ENCODE measurements around the gene SPOCK3. TPM values are rescaled to one million over a fixed set of nuclear protein-coding genes. Genes with fewer than 3 reads are reported as not detected.

Gene SPOCK3
- total RNA-seq, 2 donors from 2014 or later = 21.1 to 22.5 TPM

DNA sequence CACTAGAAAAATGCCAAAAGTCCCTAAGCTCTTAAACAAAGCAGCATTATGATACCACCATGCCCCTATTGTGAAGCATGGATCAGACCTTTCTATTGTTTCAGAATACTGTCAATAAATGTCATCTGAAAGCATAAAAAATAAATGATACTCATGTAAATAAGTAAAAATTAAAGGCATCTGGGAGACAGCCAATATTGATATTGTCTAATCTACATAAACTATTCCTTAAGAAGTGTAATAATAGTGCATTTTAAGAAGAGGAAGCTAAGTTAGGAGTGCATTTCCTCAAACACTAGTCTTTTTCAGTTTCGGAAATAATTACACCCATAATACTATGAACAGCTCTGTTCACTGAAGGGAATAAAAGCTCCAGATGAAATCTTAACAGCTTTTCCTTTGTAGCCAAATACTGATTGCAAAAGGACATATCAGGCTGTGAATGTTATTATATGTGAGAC is 181.6 kb downstream of the SPOCK3 start:
- 91% methylated on average over 1 of the region's 1 CpG; no CpG with 5 or more reads in 1 of the 2 experiments for WGBS, 2 experiments (ENCODE audit: insufficient coverage in 1 of 2, insufficient read length in 1 of 2)
- peaks cover 25% of the 10 kb centered on the region for H3K9me3 Mint-ChIP-seq
- Histone ChIP-seq H3K4me3 (ENCODE audit: low read length) (no peak overlapping the region), H3K27me3 (ENCODE audit: control insufficient read depth, insufficient read depth, low read length, poor library complexity, severe bottlenecking) (no peaks in the 10 kb centered on the region), H3K4me1 (ENCODE audit: control insufficient read depth, insufficient read depth, low read length) (no peaks in the 10 kb centered on the region), H3K36me3 (ENCODE audit: control insufficient read depth, insufficient read depth, low read length) (no peaks in the 10 kb centered on the region), H3K27ac (ENCODE audit: low read depth, low read length) (no peak overlapping the region), H3K9ac (ENCODE audit: extremely low read depth, low read length, poor library complexity, severe bottlenecking) (no peak overlapping the region), H3K9me3 (ENCODE audit: control insufficient read depth, low read length) (no peaks in the 10 kb centered on the region)
- H3K4me1 Mint-ChIP-seq = no peaks in the 10 kb centered on the region
- H3K4me3 Mint-ChIP-seq = no peak overlapping the region
- DNase-seq = no peak
- no peak overlapping the region for H3K27ac Mint-ChIP-seq
- peaks cover 2% of the 10 kb centered on the region for H3K36me3 Mint-ChIP-seq (ENCODE audit: low read depth)
- TF ChIP-seq, protein P1, sequence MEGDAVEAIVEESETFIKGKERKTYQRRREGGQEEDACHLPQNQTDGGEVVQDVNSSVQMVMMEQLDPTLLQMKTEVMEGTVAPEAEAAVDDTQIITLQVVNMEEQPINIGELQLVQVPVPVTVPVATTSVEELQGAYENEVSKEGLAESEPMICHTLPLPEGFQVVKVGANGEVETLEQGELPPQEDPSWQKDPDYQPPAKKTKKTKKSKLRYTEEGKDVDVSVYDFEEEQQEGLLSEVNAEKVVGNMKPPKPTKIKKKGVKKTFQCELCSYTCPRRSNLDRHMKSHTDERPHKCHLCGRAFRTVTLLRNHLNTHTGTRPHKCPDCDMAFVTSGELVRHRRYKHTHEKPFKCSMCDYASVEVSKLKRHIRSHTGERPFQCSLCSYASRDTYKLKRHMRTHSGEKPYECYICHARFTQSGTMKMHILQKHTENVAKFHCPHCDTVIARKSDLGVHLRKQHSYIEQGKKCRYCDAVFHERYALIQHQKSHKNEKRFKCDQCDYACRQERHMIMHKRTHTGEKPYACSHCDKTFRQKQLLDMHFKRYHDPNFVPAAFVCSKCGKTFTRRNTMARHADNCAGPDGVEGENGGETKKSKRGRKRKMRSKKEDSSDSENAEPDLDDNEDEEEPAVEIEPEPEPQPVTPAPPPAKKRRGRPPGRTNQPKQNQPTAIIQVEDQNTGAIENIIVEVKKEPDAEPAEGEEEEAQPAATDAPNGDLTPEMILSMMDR (conservative IDR thresholded peaks at IDR 0.05) = no peak
- H3K27me3 Mint-ChIP-seq (ENCODE audit: insufficient read depth) = no peaks in the 10 kb centered on the region

DNA sequence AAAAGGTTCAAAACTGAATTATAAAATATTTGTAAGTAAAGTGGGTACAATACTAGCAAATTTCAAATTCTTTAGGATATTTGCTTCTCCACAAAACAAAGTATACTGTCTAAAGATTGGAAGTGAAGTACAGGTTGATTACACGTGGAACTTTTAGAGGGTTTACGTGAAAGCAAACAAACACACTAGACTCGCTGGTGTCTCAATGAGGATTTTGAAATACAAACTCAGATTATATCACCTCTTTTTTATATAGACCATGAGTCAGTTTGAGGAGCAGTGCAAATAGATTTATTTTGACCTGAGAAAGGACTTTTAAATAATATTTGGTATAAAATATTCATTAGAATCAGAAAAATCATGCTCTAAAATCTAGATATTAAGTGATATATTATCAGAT is 185.0 kb downstream of the SPOCK3 start:
- Mint-ChIP-seq H3K4me3 (no peak overlapping the region), H3K9me3 (peaks cover 3% of the 10 kb centered on the region), H3K27me3 (ENCODE audit: insufficient read depth) (no peaks in the 10 kb centered on the region), H3K36me3 (ENCODE audit: low read depth) (no peaks in the 10 kb centered on the region), H3K27ac (no peak overlapping the region), H3K4me1 (no peaks in the 10 kb centered on the region)
- WGBS, 2 experiments (ENCODE audit: insufficient coverage in 1 of 2, insufficient read length in 1 of 2) = 97% methylated on average over 3 of the region's 3 CpGs; no CpG with 5 or more reads in 1 of the 2 experiments
- no peaks in the 10 kb centered on the region for H3K9me3 ChIP-seq (ENCODE audit: control insufficient read depth, low read length)
- no peak overlapping the region for H3K9ac ChIP-seq (ENCODE audit: extremely low read depth, low read length, poor library complexity, severe bottlenecking)
- H3K4me3 ChIP-seq (ENCODE audit: low read length) = no peak overlapping the region
- no peak overlapping the region for H3K27ac ChIP-seq (ENCODE audit: low read depth, low read length)
- no peaks in the 10 kb centered on the region for H3K27me3 ChIP-seq (ENCODE audit: control insufficient read depth, insufficient read depth, low read length, poor library complexity, severe bottlenecking)
- H3K36me3 ChIP-seq (ENCODE audit: control insufficient read depth, insufficient read depth, low read length) = no peaks in the 10 kb centered on the region
- DNase-seq = no peak
- TF ChIP-seq, protein P1 (conservative IDR thresholded peaks at IDR 0.05) = no peak
- no peaks in the 10 kb centered on the region for H3K4me1 ChIP-seq (ENCODE audit: control insufficient read depth, insufficient read depth, low read length)

DNA sequence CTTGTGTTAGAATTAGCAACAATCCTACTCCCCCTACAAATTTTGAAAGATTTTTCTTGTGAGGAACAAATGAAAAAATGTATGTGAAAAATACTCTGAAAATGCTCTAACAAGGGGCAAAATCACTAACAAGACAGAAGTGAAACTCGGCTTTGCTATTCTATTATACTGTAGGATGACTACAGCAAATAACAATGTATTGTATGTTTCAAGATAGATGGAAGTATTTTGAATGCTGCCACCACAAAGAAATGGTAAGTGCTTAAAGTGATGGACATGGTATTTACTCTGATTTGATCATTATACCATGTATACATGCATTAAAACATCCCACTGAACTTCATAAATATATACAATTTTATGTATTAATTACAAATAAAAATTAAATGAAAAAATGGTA is 192.8 kb downstream of the SPOCK3 start:
- no peaks in the 10 kb centered on the region for H3K4me1 ChIP-seq (ENCODE audit: control insufficient read depth, insufficient read depth, low read length)
- no peaks in the 10 kb centered on the region for H3K9me3 ChIP-seq (ENCODE audit: control insufficient read depth, low read length)
- 90% methylated on average over 1 of the region's 1 CpG; no CpG with 5 or more reads in 1 of the 2 experiments for WGBS, 2 experiments (ENCODE audit: insufficient coverage in 1 of 2, insufficient read length in 1 of 2)
- H3K27me3 ChIP-seq (ENCODE audit: control insufficient read depth, insufficient read depth, low read length, poor library complexity, severe bottlenecking) = no peaks in the 10 kb centered on the region
- Mint-ChIP-seq H3K27ac (no peak overlapping the region), H3K9me3 (no peaks in the 10 kb centered on the region), H3K36me3 (ENCODE audit: low read depth) (no peaks in the 10 kb centered on the region), H3K27me3 (ENCODE audit: insufficient read depth) (peaks cover 2% of the 10 kb centered on the region), H3K4me1 (peaks cover 2% of the 10 kb centered on the region), H3K4me3 (no peak overlapping the region)
- H3K9ac ChIP-seq (ENCODE audit: extremely low read depth, low read length, poor library complexity, severe bottlenecking) = no peak overlapping the region
- DNase-seq = no peak
- TF ChIP-seq, protein P1 (conservative IDR thresholded peaks at IDR 0.05) = no peak
- H3K27ac ChIP-seq (ENCODE audit: low read depth, low read length) = no peak overlapping the region
- no peaks in the 10 kb centered on the region for H3K36me3 ChIP-seq (ENCODE audit: control insufficient read depth, insufficient read depth, low read length)
- no peak overlapping the region for H3K4me3 ChIP-seq (ENCODE audit: low read length)
